IMR-90 (cell line): ENCODE data around the gene KCNK15.

Experiments
- MAFK ChIP-seq: IDR thresholded peaks from 2 replicates; pipeline ENCODE4 v1.6.1; 2012; ENCODE audit warnings: low read depth, low read length, improper control_type of control experiment
- MXI1 ChIP-seq: IDR thresholded peaks from 2 replicates; pipeline ENCODE4 v1.6.1; 2012; ENCODE audit warnings: low read depth, mild to moderate bottlenecking, low read length, moderate library complexity, borderline replicate concordance
- POLR2A ChIP-seq: IDR thresholded peaks from 2 replicates; pipeline ENCODE4 v1.6.1; 2012; ENCODE audit warnings: mild to moderate bottlenecking, low read depth, low read length
- TF ChIP-seq, protein P1 (sequence below): conservative IDR thresholded peaks from 2 replicates; pipeline ENCODE4 v1.5.1; 2012; ENCODE audit warnings: mild to moderate bottlenecking, low read depth, low read length, improper control_type of control experiment

DNA sequence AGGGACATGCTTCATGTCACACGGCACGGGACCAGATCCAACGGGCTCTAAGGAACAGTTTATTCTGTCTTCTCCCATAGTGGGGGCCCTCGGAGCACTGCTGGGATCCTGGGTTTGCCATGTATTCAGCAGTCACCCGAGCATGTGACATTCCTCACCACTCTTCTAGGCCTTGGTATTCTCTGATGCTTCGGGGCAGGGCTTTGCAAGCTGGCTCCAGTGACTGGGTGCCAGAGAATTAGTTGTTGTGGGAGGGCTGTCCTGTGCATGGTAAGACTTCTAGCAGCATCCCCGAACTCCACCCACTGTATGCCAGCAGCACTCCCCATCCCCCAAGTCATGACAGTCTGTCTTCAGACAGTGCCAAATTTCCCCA is 25.1 kb upstream of the KCNK15 start:
- TF ChIP-seq, protein P1, sequence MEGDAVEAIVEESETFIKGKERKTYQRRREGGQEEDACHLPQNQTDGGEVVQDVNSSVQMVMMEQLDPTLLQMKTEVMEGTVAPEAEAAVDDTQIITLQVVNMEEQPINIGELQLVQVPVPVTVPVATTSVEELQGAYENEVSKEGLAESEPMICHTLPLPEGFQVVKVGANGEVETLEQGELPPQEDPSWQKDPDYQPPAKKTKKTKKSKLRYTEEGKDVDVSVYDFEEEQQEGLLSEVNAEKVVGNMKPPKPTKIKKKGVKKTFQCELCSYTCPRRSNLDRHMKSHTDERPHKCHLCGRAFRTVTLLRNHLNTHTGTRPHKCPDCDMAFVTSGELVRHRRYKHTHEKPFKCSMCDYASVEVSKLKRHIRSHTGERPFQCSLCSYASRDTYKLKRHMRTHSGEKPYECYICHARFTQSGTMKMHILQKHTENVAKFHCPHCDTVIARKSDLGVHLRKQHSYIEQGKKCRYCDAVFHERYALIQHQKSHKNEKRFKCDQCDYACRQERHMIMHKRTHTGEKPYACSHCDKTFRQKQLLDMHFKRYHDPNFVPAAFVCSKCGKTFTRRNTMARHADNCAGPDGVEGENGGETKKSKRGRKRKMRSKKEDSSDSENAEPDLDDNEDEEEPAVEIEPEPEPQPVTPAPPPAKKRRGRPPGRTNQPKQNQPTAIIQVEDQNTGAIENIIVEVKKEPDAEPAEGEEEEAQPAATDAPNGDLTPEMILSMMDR = no peak
- TF ChIP-seq MXI1 (no peak), POLR2A (no peak), MAFK (no peak)
